Inferior parietal cortex (tissue), 1 donor: ENCODE results near the gene RIMS4.

ENCODE experiments used
- DNase-seq: peaks from one replicate; pipeline ENCODE4 v3.0.0-alpha.2; 2016; ENCODE audit errors: extremely low spot score

RIMS4 gene

DNA sequence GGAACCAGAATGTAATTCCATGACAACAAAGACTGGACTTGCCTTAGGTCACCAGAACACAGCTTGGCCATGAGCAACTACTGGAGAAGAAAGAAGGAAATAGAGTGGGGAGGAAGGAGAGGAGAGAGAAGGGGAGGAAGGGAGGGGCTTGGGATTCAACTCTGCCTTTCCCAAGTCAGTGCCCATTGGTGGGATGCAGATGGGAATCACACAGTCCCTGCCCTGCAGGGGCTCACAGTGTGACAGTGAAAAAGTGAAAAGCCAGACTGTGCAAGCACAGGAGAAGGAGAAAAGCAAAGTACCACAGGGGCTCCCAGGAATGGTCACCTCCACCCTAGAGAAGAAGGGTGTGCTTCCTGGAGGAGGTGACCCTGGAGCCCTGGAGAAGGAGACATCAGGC lies 14.0 kb downstream of the RIMS4 start:
- no peak for DNase-seq

DNA sequence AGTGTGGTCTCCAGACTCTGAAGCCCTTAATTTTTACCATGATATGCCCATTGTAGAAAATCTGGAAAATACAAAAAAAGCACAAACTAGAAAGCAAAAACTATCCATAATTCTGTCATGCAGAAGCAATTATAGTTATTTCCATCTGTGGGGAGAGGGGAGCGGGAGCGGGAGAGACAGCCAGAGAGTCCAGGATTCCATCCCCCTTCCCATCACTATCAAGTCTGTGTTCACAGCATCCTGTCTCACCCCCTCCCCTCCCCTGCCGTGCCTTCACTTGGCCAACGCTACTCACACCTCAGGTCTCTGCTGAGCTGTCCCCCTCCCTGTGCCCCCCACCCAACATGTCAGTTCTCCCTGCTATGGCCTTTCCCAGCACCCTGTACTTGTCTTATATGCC lies 14.5 kb downstream of the RIMS4 start:
- DNase-seq = no peak

DNA sequence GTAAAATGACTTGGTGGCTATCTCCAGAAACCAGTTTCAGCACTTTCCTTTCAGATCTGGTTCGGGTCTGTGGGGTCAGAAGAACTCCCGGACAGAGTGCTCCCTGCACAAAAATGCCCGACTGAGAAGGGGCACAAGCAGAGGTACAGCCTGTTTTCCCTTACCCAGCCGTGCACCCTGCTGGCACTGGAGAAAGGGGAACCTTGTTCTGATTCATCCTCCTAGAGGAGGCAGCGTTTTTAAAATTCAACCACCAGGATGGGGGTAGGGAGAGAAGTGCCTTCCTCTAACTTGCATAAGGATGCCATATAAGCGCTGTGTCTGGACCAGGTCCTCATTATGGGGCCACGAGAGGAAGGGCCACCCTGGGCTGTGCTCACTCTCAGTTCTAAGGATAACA lies 17.6 kb downstream of the RIMS4 start:
- no peak for DNase-seq

DNA sequence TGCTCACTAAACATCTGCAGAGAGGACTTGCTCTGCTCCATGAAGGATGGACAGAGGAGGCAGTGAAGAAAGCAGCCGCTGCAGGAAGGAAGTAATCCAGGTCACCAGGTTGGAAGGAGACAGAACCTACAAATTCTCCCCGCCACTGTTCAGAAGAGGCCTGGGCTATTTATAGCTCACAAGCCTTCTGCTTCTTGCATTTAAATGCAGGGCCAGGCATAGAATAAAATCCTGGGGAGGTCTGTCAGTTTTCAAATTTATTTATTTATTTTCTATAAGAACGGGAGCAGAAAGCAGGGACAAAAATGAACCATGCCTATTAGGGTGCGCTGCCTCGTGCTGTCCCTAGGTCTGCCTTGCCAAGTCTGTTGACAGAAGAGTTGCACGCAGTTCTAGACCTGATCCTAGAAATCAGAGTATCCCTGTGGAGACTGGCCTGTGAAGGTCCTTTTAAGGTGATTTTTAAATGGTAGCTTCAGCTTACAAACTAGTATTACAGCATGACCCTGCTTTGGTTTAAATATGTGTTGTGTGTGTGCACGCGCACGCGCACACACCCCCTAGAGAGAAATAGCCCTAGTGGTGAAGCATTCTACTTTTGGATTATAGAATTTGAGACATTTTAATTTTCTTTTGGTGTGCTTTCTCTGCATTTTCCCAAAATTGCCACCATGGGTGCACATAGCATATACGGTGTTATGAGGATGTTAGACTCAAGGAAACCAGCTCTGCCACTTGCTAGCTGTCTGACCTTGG lies 19.5 kb downstream of the RIMS4 start:
- DNase-seq = no peak

DNA sequence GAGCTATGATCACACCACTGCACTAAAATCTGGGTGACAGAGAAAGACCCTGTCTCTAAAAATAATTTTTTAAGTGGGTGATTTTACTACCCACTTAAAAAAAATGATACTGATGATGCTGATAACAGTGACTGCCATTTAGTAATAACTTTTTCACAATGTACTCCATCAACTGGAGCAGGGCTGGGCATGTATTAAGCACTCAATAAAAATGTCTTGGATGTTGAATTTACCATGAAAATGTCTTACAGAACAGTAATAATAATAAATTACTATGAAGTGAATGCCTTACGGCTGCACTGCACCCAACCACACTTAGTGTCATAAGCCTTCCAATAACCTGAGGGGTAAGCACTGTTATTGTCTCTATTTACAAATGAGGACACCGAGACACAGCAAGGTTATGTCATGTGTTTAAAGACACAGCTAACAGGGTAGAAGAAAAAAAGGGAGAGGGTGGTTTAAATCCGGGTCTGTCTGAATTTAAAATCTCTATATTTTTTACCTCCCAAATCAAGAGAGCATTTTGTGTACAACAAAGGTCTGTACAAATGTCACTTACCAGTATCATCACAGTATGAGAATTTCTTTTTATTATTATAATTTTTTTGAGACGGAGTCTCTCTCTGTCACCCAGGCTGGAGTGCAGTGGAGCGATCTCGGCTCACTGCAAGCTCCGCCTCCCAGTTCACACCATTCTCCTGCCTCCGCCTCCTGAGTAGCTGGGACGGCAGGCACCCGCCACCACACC lies 21.5 kb downstream of the RIMS4 start:
- DNase-seq = no peak

DNA sequence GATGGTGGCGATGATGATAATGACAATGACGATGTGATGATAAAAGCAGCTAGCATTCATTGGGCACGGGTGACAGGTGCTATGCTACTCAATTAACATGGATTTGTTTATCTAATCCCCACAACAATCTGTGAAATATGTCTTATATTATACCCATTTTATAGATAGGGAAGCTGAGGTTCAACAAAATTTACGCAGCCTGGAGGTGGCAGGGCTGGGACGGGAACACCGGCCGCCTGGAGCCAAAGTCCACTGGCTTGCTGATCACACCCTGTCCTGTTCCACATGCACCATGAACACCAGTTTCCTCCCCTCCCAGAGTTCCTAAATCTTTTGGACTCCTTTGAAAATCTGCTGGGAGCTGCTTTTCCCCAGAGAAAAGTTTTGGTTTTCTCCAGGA lies 23.0 kb downstream of the RIMS4 start:
- no peak for DNase-seq

DNA sequence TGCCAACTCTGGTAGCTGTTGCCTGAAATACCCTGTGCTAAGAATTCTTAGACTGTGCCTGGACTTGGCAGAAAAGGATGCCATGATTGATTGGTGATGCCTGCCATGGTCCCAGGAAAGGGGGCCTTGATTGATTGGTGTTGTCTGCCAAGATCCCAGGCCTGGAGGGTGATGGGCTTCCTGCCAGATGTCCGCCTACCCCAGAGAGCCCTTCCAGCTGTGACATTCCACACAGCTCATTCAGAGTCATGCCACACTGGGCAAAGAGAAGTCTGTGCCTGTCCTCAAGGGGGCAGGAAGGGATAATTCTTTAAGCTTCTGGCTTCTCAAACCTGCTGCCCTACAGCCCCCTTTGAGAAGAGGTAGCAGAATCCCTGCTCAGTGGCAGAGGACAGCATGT lies 24.6 kb downstream of the RIMS4 start:
- no peak for DNase-seq

DNA sequence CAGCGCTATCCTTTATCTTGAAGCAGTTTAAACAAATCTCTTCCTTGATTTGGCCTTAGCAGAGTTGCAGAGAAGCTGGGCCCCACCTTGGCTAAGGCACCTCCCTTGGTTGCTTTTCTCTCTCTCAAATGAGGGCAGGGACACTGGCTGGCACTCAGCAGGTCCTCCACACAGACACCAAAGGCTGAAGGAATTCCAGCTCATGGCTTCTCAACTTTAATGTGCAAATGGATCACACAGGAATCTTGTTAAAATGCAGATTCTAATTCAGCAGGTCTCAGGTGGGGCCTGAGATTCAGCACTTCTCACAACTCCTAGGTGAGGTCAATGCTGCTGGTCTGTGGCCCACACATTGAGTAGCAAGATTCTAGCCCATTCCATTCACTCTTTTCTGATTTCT lies 25.7 kb downstream of the RIMS4 start:
- DNase-seq = no peak

DNA sequence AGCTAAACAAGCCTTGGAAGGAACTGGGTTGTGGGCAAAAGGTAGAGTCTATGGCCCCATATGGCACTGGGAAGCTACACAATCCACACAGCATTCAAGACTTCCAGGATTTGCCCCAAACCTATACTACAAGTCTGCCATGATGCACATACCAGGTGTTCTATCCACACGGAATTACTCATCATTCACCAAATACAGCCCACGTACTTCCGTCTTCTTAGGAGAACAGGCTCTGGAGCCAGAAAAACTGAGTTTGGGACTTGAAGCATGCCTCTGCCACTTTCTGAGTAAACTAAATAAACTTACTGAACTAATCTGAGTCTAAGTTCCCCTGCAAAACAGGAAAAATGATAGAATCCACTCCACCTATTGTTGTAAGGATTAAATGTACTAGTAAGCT lies 28.6 kb downstream of the RIMS4 start:
- DNase-seq = no peak

DNA sequence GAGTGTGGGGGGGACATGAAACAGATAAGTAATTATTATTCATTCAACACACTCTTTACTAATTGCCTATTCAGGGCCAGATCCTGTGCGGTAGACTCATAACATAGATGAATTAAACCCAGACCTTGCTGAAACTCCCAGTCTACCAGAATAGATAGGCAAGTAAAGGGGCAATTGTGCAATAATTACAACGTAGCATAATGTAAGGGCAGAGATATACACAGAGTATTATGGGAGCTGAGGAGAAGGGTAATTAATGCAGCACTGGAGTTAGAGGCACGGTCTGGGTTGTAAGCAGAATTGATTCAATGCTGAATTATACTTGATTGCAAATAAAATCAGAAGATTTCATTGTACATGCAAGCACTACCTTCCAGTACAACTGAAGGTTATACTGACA lies 29.2 kb downstream of the RIMS4 start:
- no peak for DNase-seq

DNA sequence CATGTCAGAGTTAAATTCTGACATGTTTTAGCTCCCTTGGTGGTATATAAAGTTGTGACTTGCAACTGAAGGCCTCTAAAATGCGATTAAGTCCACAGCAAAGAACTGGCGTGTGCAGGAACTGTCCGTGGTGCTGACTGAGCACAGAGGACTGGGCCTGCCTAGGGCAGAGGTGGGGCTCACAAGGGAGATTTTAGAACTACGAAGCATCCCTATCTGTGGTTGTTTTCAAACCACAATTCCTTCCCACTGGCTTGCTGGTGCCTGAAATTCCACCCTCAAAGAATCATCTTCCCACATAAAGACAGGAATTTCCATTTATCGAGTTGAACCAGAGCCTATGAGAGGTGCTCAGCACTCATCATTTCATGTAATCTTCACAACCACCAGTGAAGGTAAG lies 30.1 kb downstream of the RIMS4 start:
- DNase-seq = no peak

DNA sequence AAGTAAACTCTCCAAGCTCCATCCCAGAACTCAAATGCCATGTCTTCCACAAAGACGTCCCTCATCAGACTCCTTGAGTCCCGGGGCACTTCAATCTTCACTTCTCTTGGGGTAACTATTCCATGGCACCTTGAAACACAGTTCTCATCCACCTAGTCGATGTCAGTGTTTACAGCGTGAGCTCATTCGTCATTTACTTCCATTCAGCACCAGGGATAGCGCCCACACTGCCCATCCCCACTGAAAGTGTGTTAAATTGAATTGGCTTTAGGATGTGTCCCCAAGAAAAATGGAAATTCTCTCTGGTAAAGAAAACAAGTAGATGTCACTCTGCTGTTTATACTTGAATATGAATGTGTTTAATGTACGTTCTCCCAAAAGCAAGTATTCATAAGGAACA lies 33.4 kb downstream of the RIMS4 start:
- no peak for DNase-seq

DNA sequence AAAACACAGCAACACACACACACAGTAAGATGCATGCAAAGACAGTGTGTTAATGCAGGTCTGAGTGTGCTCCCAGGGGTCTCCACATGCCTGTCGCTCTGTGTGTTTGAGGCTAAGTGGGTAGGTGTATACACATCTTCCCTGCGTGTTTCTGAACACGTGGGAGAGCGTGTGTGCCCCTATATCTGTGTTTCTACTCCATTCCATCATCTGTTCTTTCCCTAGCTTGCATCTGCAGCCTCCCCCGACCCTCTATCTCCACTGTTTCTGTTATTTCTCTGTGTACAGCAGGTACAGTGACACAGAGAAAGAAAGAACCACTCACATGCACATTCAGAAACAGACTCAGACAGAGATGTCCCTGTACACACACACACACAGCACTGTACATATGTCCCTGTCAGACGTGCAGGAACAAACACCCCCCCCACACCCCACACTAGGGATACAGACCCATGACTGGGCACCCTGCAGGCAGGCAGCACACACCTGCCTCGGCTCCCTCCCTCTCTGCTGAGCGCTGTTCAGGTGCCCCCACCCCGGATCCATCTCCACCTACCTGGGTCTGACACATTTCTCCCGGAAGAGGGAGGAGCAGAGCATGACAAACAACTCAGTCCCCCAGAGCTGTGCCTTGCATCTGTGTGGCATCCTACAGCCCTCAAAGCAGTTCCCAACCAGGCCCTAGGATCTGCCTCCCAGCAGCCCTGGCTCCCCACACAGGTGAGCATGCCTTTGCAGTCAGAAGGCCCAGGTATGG lies 37.1 kb downstream of the RIMS4 start:
- peak; percentile 16 for DNase-seq

DNA sequence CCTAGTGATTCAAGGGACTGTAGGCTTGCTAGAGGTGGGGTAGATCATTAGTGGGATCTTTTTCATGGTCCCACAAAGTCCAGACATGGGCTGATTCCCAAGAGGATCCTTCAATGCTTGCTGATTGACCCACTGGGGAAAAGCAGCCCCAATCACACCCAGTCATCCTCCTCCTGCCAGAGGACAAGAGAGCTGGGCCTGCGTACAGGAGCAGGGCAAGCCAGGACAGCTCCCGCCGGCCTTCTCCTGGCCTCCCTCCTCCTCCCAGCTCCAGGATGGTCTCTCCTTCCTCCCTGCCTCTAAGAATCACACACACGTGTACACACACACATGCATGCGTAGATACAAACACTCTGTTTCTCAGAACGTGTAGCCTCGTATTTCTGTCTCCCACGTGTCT lies 37.7 kb downstream of the RIMS4 start:
- DNase-seq = no peak

DNA sequence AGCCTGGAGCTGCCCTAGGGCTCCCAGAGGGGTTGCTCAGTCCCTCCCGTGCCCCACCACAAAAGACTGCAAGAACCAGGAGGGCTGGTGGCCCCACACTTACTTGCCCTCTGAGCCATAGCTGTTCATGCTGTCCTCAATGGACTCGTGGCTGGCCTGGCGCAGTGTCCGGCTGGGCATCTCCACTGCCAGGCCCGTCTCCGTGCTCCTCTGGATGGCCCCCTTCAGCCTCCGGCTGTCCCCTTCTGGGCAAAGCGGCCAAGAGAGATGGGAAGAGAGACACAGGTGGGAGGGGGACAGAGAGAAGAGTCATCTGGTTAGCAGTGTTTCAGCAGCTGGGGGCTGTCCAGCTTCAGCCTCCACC lies 39.2 kb downstream of the RIMS4 start:
- DNase-seq = no peak

DNA sequence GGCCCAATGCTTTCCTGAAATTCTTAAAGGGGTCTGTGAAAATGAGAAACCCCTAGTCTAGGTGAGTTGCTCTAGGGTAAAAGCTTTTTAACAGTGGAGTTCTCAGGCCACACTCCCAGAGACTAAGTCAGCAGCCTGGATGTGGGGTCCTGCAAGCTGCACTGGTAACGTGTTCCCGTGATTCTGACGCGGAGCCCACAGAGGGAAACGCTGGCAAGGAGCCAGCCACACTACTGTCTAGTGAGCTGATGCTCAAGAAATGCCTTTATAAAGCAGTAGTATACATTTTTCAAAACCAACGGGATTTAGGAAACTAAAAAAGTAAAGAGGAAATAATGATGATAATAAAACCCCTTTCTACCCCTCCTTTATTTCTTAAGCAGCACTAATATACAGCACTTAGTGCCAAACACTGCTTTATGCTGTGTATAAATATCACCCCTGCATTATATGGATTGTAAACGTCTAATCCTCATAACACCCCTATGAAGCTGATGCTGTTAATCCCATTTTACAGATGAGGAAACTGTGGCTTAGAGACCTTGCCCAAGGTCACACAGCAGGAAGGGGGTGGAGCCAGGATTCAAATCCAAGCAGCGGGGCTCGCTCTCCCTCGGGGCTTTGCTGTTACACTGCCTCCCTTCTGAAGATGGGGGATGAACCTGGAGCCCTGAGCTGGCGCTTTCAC lies 39.7 kb downstream of the RIMS4 start:
- no peak for DNase-seq

DNA sequence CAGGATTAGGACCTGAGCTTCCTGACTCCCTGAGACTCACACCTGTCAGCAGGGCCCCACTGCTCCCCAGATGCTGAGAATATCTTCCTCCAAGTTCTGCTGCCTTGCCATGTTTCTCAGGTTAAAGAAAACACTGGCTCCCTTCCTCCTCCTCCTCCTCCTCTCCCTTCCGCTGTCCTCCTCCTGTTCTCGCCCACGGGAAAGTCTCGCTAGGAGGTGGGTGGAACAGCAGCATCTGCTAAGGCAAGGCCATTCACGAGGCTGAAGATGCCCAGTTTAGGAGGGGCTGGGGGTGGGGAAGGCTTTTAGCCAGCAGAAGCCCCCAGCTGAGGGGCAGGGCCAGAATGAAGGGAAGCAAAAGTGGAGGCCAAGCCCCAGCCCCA lies 40.9 kb downstream of the RIMS4 start:
- no peak for DNase-seq

DNA sequence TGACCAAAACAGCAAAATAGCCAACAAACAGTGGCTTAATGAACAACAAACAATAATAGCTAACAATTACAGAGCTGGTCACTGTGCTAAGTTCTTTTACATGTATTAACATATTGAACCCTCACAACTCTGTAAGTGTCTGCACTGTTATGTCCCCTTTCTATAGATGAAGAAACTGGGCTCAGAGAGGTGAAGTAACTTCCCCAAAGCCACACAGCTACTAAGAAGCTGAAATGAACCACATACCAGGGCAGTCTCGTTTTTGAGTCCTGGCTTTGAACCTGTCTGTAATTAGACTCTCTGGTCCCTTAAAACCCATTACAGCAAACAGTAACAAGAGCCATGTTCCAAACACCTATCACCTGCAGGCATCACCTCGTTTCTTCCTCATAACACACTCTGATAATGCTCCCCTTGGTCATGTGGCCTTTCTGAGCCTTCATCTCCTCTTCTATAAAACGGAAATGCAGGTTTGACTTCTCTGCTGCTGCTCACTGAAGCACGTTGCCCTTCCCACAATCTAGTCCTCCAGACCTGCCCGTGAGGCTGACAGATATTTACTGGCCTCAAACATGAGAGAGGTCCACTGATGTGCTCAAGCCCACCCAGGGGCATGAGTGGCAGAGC lies 41.4 kb downstream of the RIMS4 start:
- no peak for DNase-seq

DNA sequence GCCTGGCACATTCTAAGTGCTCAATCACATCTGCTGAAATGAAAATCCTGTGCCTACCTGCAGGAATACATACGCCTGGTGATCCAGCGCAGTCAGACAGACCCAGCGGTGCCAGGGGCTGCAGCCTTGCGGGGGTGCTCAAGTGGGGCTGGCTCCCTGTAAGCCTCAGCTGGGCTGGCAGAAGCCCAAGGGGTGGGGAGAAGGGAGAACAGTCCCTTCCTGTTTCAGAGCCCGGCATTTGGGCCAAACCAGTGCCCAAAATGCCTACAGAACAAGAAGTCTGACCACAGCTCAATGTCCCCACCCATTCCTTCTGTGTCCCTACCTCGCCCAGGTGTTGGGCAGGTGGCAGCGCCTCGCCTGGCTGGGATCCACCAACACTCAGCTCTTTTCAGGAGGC lies 42.1 kb downstream of the RIMS4 start:
- DNase-seq = no peak

DNA sequence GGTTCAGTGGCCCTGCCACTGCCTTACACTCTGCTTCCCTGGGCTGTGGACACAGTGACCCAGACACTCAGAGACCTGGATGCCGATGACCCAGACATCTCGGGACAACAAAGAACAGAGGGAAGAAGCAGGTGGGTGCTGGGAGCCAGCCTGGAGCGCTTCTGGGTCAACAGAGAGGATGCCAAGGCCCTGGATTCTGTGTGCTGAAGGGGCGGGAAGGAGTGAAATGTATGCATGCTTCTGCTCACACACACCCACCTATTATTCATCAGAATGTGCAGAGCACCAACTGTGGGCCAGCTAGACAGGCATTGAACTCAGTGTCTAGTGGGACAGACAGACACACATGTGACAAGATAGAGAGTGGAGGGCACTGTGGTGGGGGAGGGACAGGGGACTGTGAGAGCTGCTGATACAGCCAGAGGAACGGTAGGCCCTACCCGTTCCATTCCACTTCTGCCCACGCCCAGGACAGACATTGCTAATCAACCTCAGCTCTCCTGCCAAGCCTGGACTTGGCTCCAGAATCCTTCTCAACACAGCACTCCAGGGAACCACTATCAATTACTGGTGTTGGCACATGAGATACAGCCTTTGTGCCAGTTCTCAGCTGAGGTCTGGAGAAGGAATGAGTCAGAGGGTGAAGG lies 44.5 kb downstream of the RIMS4 start:
- DNase-seq = no peak

DNA sequence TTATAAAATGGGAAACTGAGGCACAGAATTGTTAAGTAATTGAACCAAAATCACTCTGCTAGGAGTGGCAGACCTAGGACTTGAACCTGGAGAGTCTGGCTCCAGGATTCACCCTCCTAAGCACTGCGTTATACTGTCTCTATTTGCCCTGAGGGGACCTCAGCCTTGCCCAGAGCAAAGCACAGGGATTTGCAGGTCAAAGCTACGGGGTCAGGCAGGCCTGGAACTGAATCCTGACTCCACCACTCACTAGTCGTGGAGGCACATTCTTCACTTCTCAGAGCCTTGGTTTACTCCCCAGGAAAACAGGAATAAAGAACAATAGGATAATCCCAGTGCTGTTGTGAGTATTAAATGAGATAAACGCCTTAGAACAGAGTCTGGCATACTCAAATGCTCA lies 45.3 kb downstream of the RIMS4 start:
- DNase-seq = no peak
